Epithelial cell of umbilical artery (primary cell): Measurements from ENCODE around the gene MRGPRE. TPM values are rescaled to one million over a fixed set of nuclear protein-coding genes. Genes with fewer than 3 reads are reported as not detected.

ENCODE experiments used
- total RNA-seq: library from RNA; depleted of rRNA; stranded (reverse); fragments of >200 nt; gene quantifications from 2 replicates; pipeline ENCODE4 v1.2.3, GENCODE V29; 2014

MRGPRE gene, protein sequence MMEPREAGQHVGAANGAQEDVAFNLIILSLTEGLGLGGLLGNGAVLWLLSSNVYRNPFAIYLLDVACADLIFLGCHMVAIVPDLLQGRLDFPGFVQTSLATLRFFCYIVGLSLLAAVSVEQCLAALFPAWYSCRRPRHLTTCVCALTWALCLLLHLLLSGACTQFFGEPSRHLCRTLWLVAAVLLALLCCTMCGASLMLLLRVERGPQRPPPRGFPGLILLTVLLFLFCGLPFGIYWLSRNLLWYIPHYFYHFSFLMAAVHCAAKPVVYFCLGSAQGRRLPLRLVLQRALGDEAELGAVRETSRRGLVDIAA
- not detected in 2 replicates for total RNA-seq

DNA sequence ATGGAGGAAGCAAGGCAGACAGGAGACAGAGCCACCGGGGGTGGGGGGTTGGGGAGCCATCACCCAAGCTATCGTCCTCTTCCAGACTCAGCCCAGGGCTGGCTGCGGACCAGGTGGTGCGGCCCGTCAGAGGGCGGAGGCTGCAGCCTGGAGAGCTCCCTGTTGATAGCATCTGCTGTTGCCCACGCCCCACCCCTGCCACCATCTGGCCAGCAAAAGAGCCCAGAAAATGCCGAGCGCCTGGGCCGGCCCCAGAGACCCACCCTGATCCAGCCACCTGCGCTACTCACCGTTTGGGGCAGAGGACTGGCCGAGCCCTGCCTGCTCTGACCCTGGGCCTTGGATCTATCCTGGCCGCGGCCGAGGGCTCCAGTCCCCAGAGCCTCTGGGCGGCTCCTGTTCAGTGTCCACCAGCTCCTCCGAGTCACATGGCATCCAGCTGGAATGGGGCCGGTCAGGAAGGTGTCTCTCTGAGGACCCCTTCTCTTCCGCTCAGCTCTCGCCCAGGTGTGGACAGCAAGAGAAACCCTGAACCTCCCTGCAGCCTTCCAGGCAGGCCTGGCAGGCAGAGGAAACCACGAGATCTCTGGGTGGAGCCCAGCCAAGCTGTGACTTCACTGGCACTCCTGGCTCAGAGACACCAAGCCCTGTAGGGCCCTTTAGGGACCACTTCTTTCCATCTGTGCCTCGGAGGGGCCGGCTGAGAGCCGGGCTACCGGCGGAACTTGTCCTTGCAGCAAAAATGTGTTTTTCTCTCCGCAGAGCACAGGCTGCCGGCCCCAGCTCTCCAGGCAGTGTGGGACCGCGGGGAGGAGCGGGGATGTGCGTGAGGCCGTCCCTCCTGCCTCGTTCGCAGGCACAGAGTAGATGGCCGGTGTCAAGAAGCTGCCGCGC lies at the start of gene MRGPRE:
MRGPRE (minus strand) TSS at position 567 of the 894 bp plus-strand sequence. CDS start 3,618 bp downstream, outside the sequence.

DNA sequence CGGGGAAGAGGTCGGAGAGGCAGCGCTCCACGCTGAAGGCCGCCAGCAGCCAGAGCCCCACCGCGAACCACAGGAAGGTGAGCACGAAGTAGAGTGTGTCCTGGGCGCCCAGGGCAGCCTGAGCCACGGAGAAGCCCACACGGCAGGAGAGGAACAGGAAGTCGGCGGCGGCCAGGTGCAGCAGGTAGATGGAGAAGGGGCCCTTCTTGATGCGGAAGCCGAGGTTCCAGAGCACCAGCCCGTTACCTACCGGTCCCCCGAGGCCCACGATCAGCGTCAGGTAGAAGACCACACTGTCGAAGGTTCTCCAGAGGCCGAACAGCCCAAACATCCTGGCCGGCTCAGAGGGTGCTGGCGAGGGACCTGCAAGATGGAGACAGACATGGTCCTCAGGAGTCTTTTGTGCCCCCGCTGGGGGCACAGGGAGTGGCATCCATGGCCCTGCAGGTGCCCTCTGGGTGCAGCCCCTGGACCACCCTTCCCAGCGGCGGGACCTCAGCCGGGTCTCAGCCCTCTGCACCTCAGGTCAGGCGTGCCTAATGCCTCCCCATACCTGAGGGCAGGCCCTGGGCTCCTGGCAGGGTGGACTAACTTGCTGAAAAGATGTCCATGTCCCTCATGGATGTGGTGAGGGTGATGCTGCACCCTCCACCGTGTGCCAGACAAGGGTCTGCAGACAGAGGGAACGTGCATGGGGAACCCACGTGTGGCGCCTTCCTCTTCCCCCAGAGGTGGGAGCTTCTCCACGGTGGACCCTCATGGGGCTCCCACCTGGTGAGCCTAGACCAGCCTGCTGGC lies 13.5 kb downstream of the MRGPRE start, which contains the start of gene MRGPRG:
MRGPRG (minus strand) TSS at position 331 of the 798 bp plus-strand sequence; CDS start at position 331, 0 bp downstream.

Other genes starting within 250 kb of the MRGPRE start
- 160 and 175 TPM in 2 replicates for gene NAP1L4, start 240.1 kb downstream of the MRGPRE start, total RNA-seq
- gene CARS1, start 175.0 kb downstream of the MRGPRE start, total RNA-seq: 60.1 and 74.5 TPM in 2 replicates
- 17.0 and 19.2 TPM in 2 replicates for gene OSBPL5, start 67.1 kb downstream of the MRGPRE start, total RNA-seq
- gene MRGPRG, start 13.6 kb downstream of the MRGPRE start, total RNA-seq: not detected in 2 replicates
- gene ZNF195, start 146.7 kb upstream of the MRGPRE start, total RNA-seq: 18.8 and 20.4 TPM in 2 replicates